Measurements from ENCODE around the gene AMFR. TPM values are rescaled to one million over a fixed set of nuclear protein-coding genes. Genes with fewer than 3 reads are reported as not detected.

AMFR gene
- total RNA-seq, 1 experiment from 2014 or later, result 209 TPM

DNA sequence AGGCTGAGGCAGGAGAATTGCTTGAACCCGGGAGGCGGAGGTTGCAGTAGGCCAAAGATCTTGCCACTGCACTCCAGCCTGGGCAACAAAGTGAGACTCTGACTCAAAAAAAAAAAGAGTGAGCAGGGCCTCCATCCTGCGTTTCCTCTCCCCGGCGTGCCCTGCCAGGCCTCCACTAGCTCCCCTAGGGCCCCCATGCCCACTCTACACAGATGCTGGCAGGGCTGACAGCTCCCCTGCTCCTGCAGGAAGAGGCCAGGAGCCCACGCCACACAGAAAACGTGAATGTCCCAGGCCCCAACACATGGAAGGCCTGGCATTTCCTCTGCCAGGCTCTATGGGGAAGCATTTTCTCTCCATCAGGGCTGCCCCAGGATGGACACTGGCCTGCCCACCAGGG lies 109.4 kb downstream of the AMFR start:
- no peak for DNase-seq (ENCODE audit: extremely low read depth, low read depth)

DNA sequence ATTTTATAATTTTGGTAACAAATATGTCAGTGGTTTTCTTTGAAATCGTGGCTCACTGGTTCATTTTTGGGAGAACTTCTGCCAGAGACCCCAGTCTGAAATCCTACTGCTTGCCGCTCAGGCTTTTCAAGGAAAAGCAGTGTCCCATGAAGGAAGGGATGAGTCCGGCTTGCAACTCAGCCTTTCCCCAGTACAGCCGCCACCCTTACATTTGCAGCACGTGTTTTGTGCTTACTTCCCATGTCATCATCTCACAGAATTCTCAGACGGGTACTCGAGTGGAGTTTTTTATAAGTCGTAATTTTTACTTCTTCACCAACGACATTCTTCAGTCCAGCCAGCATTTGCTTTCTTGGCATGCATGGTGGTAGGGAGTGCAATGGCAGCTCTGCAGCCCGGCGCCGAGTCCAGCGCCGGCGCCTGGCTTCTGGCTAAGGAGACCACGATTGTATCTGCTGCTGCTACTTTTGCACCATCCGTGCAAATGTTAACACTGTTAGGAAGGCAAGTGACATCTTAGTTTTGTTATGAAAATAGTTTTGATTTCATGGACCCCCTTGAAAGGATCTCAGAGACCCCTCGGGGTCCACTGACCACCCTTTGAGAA lies 111.0 kb downstream of the AMFR start:
- DNase-seq (ENCODE audit: extremely low read depth, low read depth), result no peak

DNA sequence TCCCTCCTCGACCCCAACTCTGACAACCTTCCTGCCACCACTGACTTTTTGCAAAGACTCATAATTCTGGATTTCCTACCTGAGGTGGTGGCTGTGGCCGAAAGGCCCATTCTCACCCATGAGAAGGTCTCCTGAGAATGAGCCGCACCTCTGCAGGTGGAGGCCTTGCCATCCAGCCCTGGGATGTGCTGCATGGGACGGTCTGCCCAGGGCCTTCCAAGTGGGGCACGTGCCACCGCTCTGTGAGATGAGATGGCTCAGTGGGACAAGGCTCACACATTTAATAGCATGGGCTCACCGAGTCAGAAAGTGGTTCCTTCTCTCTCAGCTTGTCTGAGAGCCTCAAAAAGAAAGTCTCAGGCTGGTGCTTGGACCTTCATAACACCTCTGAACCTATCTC lies 112.8 kb downstream of the AMFR start:
- no peak for DNase-seq (ENCODE audit: extremely low read depth, low read depth)

DNA sequence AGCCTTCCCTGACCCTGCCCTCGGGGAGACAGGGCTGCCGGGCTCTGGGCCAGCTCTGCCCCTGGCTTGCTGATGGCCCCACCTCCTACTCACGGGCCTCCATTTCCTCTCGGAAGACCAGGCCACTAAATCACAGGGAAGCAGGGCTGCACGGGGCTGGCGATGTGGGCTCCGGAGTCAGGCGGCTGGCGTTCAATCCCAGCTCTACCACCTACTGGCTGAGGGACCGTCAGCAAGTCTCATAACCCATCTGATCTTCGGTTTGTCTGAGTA lies 113.4 kb downstream of the AMFR start:
- no peak for DNase-seq (ENCODE audit: extremely low read depth, low read depth)

Other genes with a start within 250 kb of the AMFR start
- 0.10 and 0.17 TPM in 2 replicates for gene GNAO1, start 234.1 kb downstream of the AMFR start, total RNA-seq (2014; rRNA removed; shearing (Covaris generic))
- 115 and 140 TPM in 2 replicates for gene NUDT21, start 25.8 kb upstream of the AMFR start, total RNA-seq (2014; rRNA removed; shearing (Covaris generic))
- 121 and 132 TPM in 2 replicates for gene OGFOD1, start 26.0 kb upstream of the AMFR start, total RNA-seq (2014; rRNA removed; shearing (Covaris generic))
- 67.3 and 75.3 TPM in 2 replicates for gene BBS2, start 94.5 kb upstream of the AMFR start, total RNA-seq (2014; rRNA removed; shearing (Covaris generic))
- gene MT4, start 139.5 kb upstream of the AMFR start, total RNA-seq (2014; rRNA removed; shearing (Covaris generic)), result not detected in 2 replicates
- not detected in 2 replicates for gene MT3, start 164.0 kb upstream of the AMFR start, total RNA-seq (2014; rRNA removed; shearing (Covaris generic))
- 83.8 and 113 TPM in 2 replicates for gene MT2A, start 183.0 kb upstream of the AMFR start, total RNA-seq (2014; rRNA removed; shearing (Covaris generic))
- gene MT1E, start 200.2 kb upstream of the AMFR start, total RNA-seq (2014; rRNA removed; shearing (Covaris generic)), result 2.3 TPM in 1 of 2 replicates, not detected in the other
- gene MT1M, start 207.1 kb upstream of the AMFR start, total RNA-seq (2014; rRNA removed; shearing (Covaris generic)), result not detected in 2 replicates
- gene MT1A, start 213.1 kb upstream of the AMFR start, total RNA-seq (2014; rRNA removed; shearing (Covaris generic)), result 19.4 and 32.8 TPM in 2 replicates
- gene MT1B, start 226.3 kb upstream of the AMFR start, total RNA-seq (2014; rRNA removed; shearing (Covaris generic)), result not detected in 2 replicates
- gene MT1F, start 232.4 kb upstream of the AMFR start, total RNA-seq (2014; rRNA removed; shearing (Covaris generic)), result 0.72 and 0.97 TPM in 2 replicates
- gene MT1G, start 242.5 kb upstream of the AMFR start, total RNA-seq (2014; rRNA removed; shearing (Covaris generic)), result not detected in 2 replicates
- gene MT1H, start 244.3 kb upstream of the AMFR start, total RNA-seq (2014; rRNA removed; shearing (Covaris generic)), result not detected in 2 replicates

All from NCI-H460 (cell line).